GM12878 (cell line): ENCODE data around the gene NME7. TPM values are rescaled to one million over a fixed set of nuclear protein-coding genes. Genes with fewer than 3 reads are reported as not detected.

ENCODE experiments used
- ATAC-seq: fragments of 200-7000 bp; cut with Tn5 transposase; 3 replicates; pipeline ENCODE4 v1.9.1; 2020; ENCODE audit warnings: mild to moderate bottlenecking, moderate library complexity
- BruUV-seq: library from RNA; stranded (reverse); fragments of 400-500 nt; replicated peaks from 2 replicates; lab custom pipeline; 2021; lab: Mats Ljungman, UMichigan
- CTCF ChIA-PET: fragments of 300-600 bp; sonication (Branson Sonifier 250); formaldehyde crosslinking; extraction: SDS; loops from one replicate; lab custom pipeline; 2021; ENCODE audit warnings: inconsistent platforms; lab: Yijun Ruan, JAX
- POLR2A ChIA-PET: fragments of 350-600 bp; formaldehyde crosslinking; extraction: SDS; loops from one replicate; lab custom pipeline; 2021; ENCODE audit warnings: inconsistent platforms; lab: Charles Lee
- RAD21 ChIA-PET: fragments of 300-600 bp; sonication (Branson Sonifier 250); formaldehyde crosslinking; loops from one replicate; lab custom pipeline; 2023; ENCODE audit warnings: antibody characterized with exemption; ENCODE audit not compliant: unreplicated experiment; lab: Charles Lee
- SMC1A ChIA-PET: fragments of 300-600 bp; sonication (Branson Sonifier 250); formaldehyde crosslinking; loops from one replicate; lab custom pipeline; 2023; ENCODE audit not compliant: unreplicated experiment, uncharacterized antibody; lab: Charles Lee
- DNase-seq: peaks from one replicate; pipeline ENCODE4 v3.0.0-alpha.2; 2011; ENCODE audit warnings: low read depth, low spot score
- FAIRE-seq: peaks from 3 replicates; lab custom pipeline; 2011; peaks lifted over from hg19 to GRCh38; lab: Jason Lieb, UNC
- H2AFZ ChIP-seq: 2 replicates; pipeline ENCODE4 v1.6.0; 2011; ENCODE audit warnings: low read depth, low read length, control low read depth; ENCODE audit not compliant: control insufficient read depth
- H3K27ac ChIP-seq: 2 replicates; pipeline ENCODE4 v1.5.1; 2011; ENCODE audit warnings: control low read depth; ENCODE audit not compliant: control insufficient read depth, insufficient read depth
- H3K27me3 ChIP-seq, 2 experiments: replicated peaks in 1 of 2; 2 replicates each; pipeline versions ENCODE4 v1.6.0 to v1.6.1; 2011; ENCODE audit warnings: low read length in 1 of 2; ENCODE audit not compliant: control insufficient read depth in 2 of 2, insufficient read depth in 2 of 2
- H3K36me3 ChIP-seq, 2 experiments: 2 replicates each; pipeline ENCODE4 v1.5.1; 2011; ENCODE audit warnings: low read length in 1 of 2; ENCODE audit not compliant: control insufficient read depth in 2 of 2, insufficient read depth in 2 of 2
- H3K4me1 ChIP-seq: 2 replicates; pipeline ENCODE4 v1.6.1; 2011; ENCODE audit warnings: mild to moderate bottlenecking, low read length, moderate library complexity, mixed read lengths; ENCODE audit not compliant: control insufficient read depth, insufficient read depth
- H3K4me2 ChIP-seq: 2 replicates; pipeline ENCODE4 v1.6.0; 2011; ENCODE audit warnings: control low read depth; ENCODE audit not compliant: control insufficient read depth, insufficient read depth
- H3K4me3 ChIP-seq: fragments of 200-600 bp; sonication (generic); 2 replicates; pipeline ENCODE4 v1.5.1; 2016
- H3K79me2 ChIP-seq: 2 replicates; pipeline ENCODE4 v1.6.0; 2011; ENCODE audit warnings: low read length; ENCODE audit not compliant: control insufficient read depth, insufficient read depth
- H3K9ac ChIP-seq: 2 replicates; pipeline ENCODE4 v1.8.0; 2011; ENCODE audit warnings: low read length, control low read depth, mixed read lengths; ENCODE audit not compliant: control insufficient read depth, insufficient read depth
- H3K9me3 ChIP-seq: replicated peaks from 3 replicates; pipeline ENCODE4 v1.5.1; 2011; ENCODE audit warnings: mild to moderate bottlenecking, low read length; ENCODE audit not compliant: control insufficient read depth, insufficient read depth
- H4K20me1 ChIP-seq: 2 replicates; pipeline ENCODE4 v1.6.0; 2011; ENCODE audit not compliant: control insufficient read depth, insufficient read depth
- HDAC2 ChIP-seq: fragments of 200-600 bp; sonication (generic); IDR thresholded peaks from 2 replicates; pipeline ENCODE4 v1.6.1; 2017
- IKZF2 ChIP-seq, 2 experiments: fragments of 450-650 bp; IDR thresholded peaks; 2 replicates each; pipeline ENCODE4 v1.6.1; 2017; ENCODE audit warnings: mild to moderate bottlenecking in 2 of 2, moderate library complexity in 2 of 2
- KLF5 ChIP-seq: fragments of 450-650 bp; IDR thresholded peaks from 2 replicates; pipeline ENCODE4 v1.6.1; 2014; ENCODE audit warnings: mild to moderate bottlenecking; ENCODE audit not compliant: partially characterized antibody
- NFYA ChIP-seq: IDR thresholded peaks from 2 replicates; pipeline ENCODE4 v1.6.1; 2011; ENCODE audit warnings: low read depth, mild to moderate bottlenecking, low read length, improper control_type of control experiment, borderline replicate concordance
- NRF1 ChIP-seq: conservative IDR thresholded peaks from 2 replicates; pipeline ENCODE4 v1.6.1; 2011; ENCODE audit warnings: mild to moderate bottlenecking, low read depth, low read length, improper control_type of control experiment
- RUNX3 ChIP-seq: IDR thresholded peaks from 2 replicates; pipeline ENCODE4 v1.6.1; 2012; ENCODE audit warnings: low read length, inconsistent platforms
- SIX5 ChIP-seq: IDR thresholded peaks from 2 replicates; pipeline ENCODE4 v1.6.1; 2011; ENCODE audit warnings: mild to moderate bottlenecking, low read depth, low read length, moderate library complexity; ENCODE audit not compliant: severe bottlenecking
- SMC3 ChIP-seq: IDR thresholded peaks from 2 replicates; pipeline ENCODE4 v1.6.1; 2011; ENCODE audit warnings: low read length, improper control_type of control experiment, borderline replicate concordance
- SREBF1 ChIP-seq: IDR thresholded peaks from 2 replicates; pipeline ENCODE4 v1.6.1; 2012; ENCODE audit warnings: mild to moderate bottlenecking, low read length
- ZNF274 ChIP-seq: IDR thresholded peaks from one replicate; pipeline ENCODE4 v1.8.0; 2011; ENCODE audit not compliant: insufficient read length, insufficient read depth
- ZNF622 ChIP-seq: fragments of 450-650 bp; IDR thresholded peaks from 2 replicates; pipeline ENCODE4 v1.6.1; 2017; ENCODE audit warnings: mild to moderate bottlenecking, inconsistent platforms
- WGBS: methylation state at CpG from one replicate; pipeline ENCODE4 v1.1.6; 2016; ENCODE audit warnings: low lambda C conversion rate; ENCODE audit not compliant: insufficient replicate concordance, insufficient coverage; ENCODE audit errors: missing lambda C conversion rate; 5-methylcytosine and 5-hydroxymethylcytosine counted together
- in situ Hi-C: fragments of 300-500 bp; cut with MboI; formaldehyde crosslinking; loops from 9 replicates; pipeline ENCODE4 v1.14.3; 2018; ENCODE audit warnings: mixed read lengths
- intact Hi-C: fragments of 100-400 bp; cut with micrococcal nuclease; formaldehyde crosslinking; loops from one replicate; pipeline ENCODE4 v1.14.2; 2022; ENCODE audit not compliant: unreplicated experiment
- polyA plus RNA-seq, 11 experiments: library from polyadenylated mRNA; depleted of rRNA in 4 of 11; unstranded in 6 of 11; stranded (reverse) in 5 of 11; fragments of >200 nt; fragmentation: Nextera tagmentation in 4 of 11; fragmentation: Illumina TruSeq in 1 of 11; extraction: Ambion mirVana in 4 of 11; extraction: Trizol in 1 of 11; gene quantifications; 1 replicate in 1 of 11; 2 replicates in 10 of 11; pipeline versions ENCODE4 v1.2.1 to v1.2.3, GENCODE V29; 2011 to 2016; ENCODE audit warnings: inconsistent platforms in 2 of 11, missing spikeins in 2 of 11, low read depth in 1 of 11
- total RNA-seq, 4 experiments: library from RNA; depleted of rRNA in 3 of 4; stranded (reverse); fragments of >200 nt in 3 of 4; fragmentation: Illumina TruSeq in 1 of 4; extraction: Trizol in 1 of 4; gene quantifications; 2 replicates each; pipeline versions ENCODE4 v1.2.1 to v1.2.3, GENCODE V29; 2013 to 2021
- TF ChIP-seq, protein P1 (sequence below): IDR thresholded peaks from 2 replicates; pipeline ENCODE4 v1.6.1; 2012; ENCODE audit warnings: low read depth, low read length, improper control_type of control experiment
- TF ChIP-seq, protein P2 (sequence below): IDR thresholded peaks from 2 replicates; pipeline ENCODE4 v1.6.1; 2011; ENCODE audit warnings: borderline replicate concordance, low read depth, mild to moderate bottlenecking, moderate library complexity, low read length; ENCODE audit not compliant: insufficient read depth, poor library complexity, severe bottlenecking
- TF ChIP-seq, protein P3 (sequence below): fragments of 450-650 bp; IDR thresholded peaks from 2 replicates; pipeline ENCODE4 v1.6.1; 2017; ENCODE audit warnings: mild to moderate bottlenecking, low read depth, inconsistent platforms; ENCODE audit not compliant: poor library complexity, severe bottlenecking
- TF ChIP-seq, protein P4 (sequence below): fragments of 450-650 bp; formaldehyde crosslinking; IDR thresholded peaks from 2 replicates; pipeline ENCODE4 v1.4.0; 2020; ENCODE audit warnings: mild to moderate bottlenecking, moderate library complexity

NME7 gene
- total and polyA plus RNA-seq, 10 of the 15 experiments (the other 5 are each of a cell fraction or from before 2014, with no cell fraction given), result 1.5 to 15.6 (median 7.2) TPM

DNA sequence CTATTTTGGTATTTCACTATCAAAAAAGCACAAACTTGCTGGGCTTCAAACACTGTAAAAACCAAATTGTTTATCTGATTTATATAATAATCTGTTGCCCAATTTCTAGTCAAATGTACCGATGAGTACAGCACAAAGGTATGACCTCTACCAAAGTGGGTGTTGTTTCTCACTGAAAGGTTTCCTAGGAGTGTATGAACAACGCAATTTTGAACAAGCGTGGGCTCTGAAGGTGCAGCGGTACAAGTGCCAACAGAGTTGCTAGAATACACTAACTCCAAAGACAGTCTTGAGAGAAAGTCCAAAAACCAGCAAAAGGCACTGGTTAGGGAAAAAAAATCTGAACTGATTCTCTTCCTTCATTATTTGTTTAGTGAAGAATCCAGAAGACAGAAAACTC, 130.7 kb downstream of the NME7 start (continued):
- no peak for TF ChIP-seq NRF1

DNA sequence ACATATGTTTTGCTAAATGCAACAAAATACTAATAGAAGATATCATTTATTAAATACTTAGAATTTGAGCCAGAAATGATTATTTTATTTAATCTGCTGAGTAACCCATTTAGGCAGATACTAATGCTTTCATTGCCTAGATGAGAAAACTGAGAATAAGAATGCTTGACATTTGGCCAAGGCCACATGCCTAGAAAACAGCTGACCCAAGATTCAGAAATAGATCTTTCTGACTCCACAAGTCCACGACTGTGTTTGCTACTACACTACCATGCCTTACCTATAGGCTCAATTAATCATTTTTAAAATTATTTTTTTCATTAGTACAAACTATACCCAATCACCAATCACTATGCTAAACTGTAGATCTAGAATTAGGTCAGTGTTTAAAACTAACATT, 131.5 kb downstream of the NME7 start:
- H4K20me1 ChIP-seq, result no peaks in the 10 kb centered on the region
- ChIA-PET CTCF (interaction anchor here (0.8 to 1.2 kb wide), 2 partner anchors 66 to 599 kb away, joined by 3 read pairs; no protein-coding TSS in a partner anchor), SMC1A (interaction anchor here (0.7 to 1.5 kb wide), 2 partner anchors 8 to 633 kb away, joined by 3 read pairs; no protein-coding TSS in a partner anchor), RAD21 (no interaction called here), POLR2A (no interaction called here)
- in situ Hi-C loops (no loop called here), intact Hi-C loops (no loop called here)
- H2AFZ ChIP-seq, result no peak overlapping the region
- no peak overlapping the region for H3K4me3 ChIP-seq
- DNase-seq, result no peak
- no peaks in the 10 kb centered on the region for H3K27me3 ChIP-seq
- H3K9ac ChIP-seq, result no peak overlapping the region
- 36% methylated on average over 1 of the region's 1 CpG for WGBS
- no peak overlapping the region for H3K27ac ChIP-seq
- no peaks in the 10 kb centered on the region for H3K9me3 ChIP-seq
- H3K36me3 ChIP-seq, result no peaks in the 10 kb centered on the region
- H3K79me2 ChIP-seq, result no peaks in the 10 kb centered on the region
- no peak for FAIRE-seq
- no peaks in the 10 kb centered on the region for H3K4me1 ChIP-seq
- H3K4me2 ChIP-seq, result no peak overlapping the region
- no peak for ATAC-seq
- no TSS peak for BruUV-seq
- no peak for TF ChIP-seq RUNX3
- TF ChIP-seq SIX5, result no peak
- TF ChIP-seq NFYA, result no peak
- TF ChIP-seq ZNF274, result no peak
- TF ChIP-seq, protein P1, sequence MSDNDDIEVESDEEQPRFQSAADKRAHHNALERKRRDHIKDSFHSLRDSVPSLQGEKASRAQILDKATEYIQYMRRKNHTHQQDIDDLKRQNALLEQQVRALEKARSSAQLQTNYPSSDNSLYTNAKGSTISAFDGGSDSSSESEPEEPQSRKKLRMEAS, result no peak
- TF ChIP-seq SREBF1, result no peak
- no peak for TF ChIP-seq KLF5
- TF ChIP-seq, protein P2, sequence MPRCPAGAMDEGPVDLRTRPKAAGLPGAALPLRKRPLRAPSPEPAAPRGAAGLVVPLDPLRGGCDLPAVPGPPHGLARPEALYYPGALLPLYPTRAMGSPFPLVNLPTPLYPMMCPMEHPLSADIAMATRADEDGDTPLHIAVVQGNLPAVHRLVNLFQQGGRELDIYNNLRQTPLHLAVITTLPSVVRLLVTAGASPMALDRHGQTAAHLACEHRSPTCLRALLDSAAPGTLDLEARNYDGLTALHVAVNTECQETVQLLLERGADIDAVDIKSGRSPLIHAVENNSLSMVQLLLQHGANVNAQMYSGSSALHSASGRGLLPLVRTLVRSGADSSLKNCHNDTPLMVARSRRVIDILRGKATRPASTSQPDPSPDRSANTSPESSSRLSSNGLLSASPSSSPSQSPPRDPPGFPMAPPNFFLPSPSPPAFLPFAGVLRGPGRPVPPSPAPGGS, result no peak
- TF ChIP-seq, protein P3, sequence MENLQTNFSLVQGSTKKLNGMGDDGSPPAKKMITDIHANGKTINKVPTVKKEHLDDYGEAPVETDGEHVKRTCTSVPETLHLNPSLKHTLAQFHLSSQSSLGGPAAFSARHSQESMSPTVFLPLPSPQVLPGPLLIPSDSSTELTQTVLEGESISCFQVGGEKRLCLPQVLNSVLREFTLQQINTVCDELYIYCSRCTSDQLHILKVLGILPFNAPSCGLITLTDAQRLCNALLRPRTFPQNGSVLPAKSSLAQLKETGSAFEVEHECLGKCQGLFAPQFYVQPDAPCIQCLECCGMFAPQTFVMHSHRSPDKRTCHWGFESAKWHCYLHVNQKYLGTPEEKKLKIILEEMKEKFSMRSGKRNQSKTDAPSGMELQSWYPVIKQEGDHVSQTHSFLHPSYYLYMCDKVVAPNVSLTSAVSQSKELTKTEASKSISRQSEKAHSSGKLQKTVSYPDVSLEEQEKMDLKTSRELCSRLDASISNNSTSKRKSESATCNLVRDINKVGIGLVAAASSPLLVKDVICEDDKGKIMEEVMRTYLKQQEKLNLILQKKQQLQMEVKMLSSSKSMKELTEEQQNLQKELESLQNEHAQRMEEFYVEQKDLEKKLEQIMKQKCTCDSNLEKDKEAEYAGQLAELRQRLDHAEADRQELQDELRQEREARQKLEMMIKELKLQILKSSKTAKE, result no peak
- TF ChIP-seq ZNF622, result no peak
- no peak for TF ChIP-seq SMC3
- no peak for TF ChIP-seq IKZF2 (IDR thresholded peaks at IDR 0.05)
- TF ChIP-seq HDAC2, result no peak
- TF ChIP-seq, protein P4, sequence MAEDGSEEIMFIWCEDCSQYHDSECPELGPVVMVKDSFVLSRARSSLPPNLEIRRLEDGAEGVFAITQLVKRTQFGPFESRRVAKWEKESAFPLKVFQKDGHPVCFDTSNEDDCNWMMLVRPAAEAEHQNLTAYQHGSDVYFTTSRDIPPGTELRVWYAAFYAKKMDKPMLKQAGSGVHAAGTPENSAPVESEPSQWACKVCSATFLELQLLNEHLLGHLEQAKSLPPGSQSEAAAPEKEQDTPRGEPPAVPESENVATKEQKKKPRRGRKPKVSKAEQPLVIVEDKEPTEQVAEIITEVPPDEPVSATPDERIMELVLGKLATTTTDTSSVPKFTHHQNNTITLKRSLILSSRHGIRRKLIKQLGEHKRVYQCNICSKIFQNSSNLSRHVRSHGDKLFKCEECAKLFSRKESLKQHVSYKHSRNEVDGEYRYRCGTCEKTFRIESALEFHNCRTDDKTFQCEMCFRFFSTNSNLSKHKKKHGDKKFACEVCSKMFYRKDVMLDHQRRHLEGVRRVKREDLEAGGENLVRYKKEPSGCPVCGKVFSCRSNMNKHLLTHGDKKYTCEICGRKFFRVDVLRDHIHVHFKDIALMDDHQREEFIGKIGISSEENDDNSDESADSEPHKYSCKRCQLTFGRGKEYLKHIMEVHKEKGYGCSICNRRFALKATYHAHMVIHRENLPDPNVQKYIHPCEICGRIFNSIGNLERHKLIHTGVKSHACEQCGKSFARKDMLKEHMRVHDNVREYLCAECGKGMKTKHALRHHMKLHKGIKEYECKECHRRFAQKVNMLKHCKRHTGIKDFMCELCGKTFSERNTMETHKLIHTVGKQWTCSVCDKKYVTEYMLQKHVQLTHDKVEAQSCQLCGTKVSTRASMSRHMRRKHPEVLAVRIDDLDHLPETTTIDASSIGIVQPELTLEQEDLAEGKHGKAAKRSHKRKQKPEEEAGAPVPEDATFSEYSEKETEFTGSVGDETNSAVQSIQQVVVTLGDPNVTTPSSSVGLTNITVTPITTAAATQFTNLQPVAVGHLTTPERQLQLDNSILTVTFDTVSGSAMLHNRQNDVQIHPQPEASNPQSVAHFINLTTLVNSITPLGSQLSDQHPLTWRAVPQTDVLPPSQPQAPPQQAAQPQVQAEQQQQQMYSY (CRISPR knock-in tag), result no peak
